Right lobe of liver (tissue), 4 donors: ENCODE data around the gene SGCE.

ENCODE experiments used
- CTCF ChIP-seq, 4 donors: fragments of 200-600 bp in 3 of 4; fragments of 450-650 bp in 1 of 4; IDR thresholded peaks; one replicate each; pipeline versions ENCODE4 v1.5.1 to v1.8.0; 2016 to 2022; ENCODE audit warnings: antibody characterized with exemption in 4 of 4, mild to moderate bottlenecking in 2 of 4
- POLR2A ChIP-seq: fragments of 450-650 bp; IDR thresholded peaks from one replicate; pipeline ENCODE4 v1.6.1; 2017; ENCODE audit warnings: antibody characterized with exemption, mild to moderate bottlenecking
- donor health status: DM: no; HTN: no; CAD: no.
- donor health status: DM: no; HTN: no; CAD: no.
- donor health status: DM: no; HTN: yes; CAD: no.

DNA sequence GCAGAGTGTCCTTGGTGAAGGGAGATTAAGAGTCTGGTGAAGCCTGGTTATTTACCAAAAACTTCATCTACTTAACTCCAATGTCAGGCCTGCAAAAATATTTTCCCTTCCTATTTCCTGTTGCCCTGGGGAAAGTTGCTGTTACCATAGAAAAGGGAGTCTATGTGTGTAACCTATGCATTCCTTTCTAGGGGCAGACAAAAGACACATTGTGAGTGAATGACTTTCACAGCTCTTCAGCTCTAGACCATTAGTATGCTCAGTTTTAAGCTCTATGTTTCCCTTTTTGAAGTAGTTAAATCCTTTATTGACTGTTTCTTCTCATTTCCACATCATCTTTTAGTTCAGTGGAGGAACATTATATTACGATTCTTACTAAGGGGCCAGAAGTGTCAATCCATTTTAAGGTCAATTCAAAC lies 45.6 kb upstream of the SGCE start:
- TF ChIP-seq POLR2A (no peak), CTCF (IDR thresholded peaks at IDR 0.05) (no peak)
